HepG2 (cell line): Measurements from ENCODE around the gene OTULINL. TPM values are rescaled to one million over a fixed set of nuclear protein-coding genes. Genes with fewer than 3 reads are reported as not detected.

Source experiments
- ATAC-seq: fragments of 200-7000 bp; cut with Tn5 transposase; 3 replicates; pipeline ENCODE4 v1.9.1; 2020; ENCODE audit warnings: mild to moderate bottlenecking, moderate library complexity
- BruUV-seq: library from RNA; stranded (reverse); fragments of 400-500 nt; replicated peaks from 2 replicates; lab custom pipeline; 2021; lab: Mats Ljungman, UMichigan
- CTCF ChIA-PET: fragments of 300-600 bp; formaldehyde crosslinking; extraction: SDS; loops from one replicate; lab custom pipeline; 2021; ENCODE audit warnings: low total read pairs, inconsistent platforms, low intra/inter-chr PET ratio; lab: Yijun Ruan, JAX
- POLR2A ChIA-PET: fragments of 350-600 bp; sonication (Branson Sonifier 250); formaldehyde crosslinking; loops from one replicate; lab custom pipeline; 2020; ENCODE audit warnings: antibody characterized with exemption, inconsistent platforms; lab: Yijun Ruan, JAX
- DNase-seq: peaks from one replicate; pipeline ENCODE4 v3.0.0-alpha.2; 2015; ENCODE audit warnings: low spot score
- FAIRE-seq: peaks from 3 replicates; lab custom pipeline; 2011; peaks lifted over from hg19 to GRCh38; lab: Jason Lieb, UNC
- H2AFZ ChIP-seq: one replicate; pipeline ENCODE4 v1.6.1; 2011; ENCODE audit warnings: low read length, inconsistent platforms
- H3K27ac ChIP-seq: fragments of 300-600 bp; 3 replicates; pipeline ENCODE4 v1.8.0; 2011; ENCODE audit warnings: mixed run types, mild to moderate bottlenecking, mixed read lengths, low read length, inconsistent platforms; ENCODE audit not compliant: insufficient read depth; ENCODE audit errors: extremely low read length
- H3K27me3 ChIP-seq, 2 experiments: fragments of 200-600 bp in 1 of 2; 2 replicates in 1 of 2; 3 replicates in 1 of 2; pipeline versions ENCODE4 v1.6.0 to v1.8.0; 2011; ENCODE audit warnings: low read length in 2 of 2, mild to moderate bottlenecking in 2 of 2, moderate library complexity in 2 of 2, inconsistent platforms in 1 of 2; ENCODE audit not compliant: insufficient read depth in 2 of 2, control insufficient read depth in 1 of 2
- H3K36me3 ChIP-seq, 2 experiments: fragments of 200-600 bp in 1 of 2; replicated peaks in 1 of 2; 2 replicates in 1 of 2; 3 replicates in 1 of 2; pipeline versions ENCODE4 v1.5.1 to v1.8.0; 2011; ENCODE audit warnings: low read length in 2 of 2, inconsistent platforms in 1 of 2; ENCODE audit not compliant: insufficient read depth in 2 of 2, control insufficient read depth in 1 of 2
- H3K4me1 ChIP-seq: 2 replicates; pipeline ENCODE4 v1.5.1; 2012; ENCODE audit warnings: low read length, inconsistent platforms; ENCODE audit not compliant: insufficient read depth
- H3K4me2 ChIP-seq: 2 replicates; pipeline ENCODE4 v1.6.0; 2011; ENCODE audit warnings: low read depth, low read length, inconsistent platforms
- H3K4me3 ChIP-seq, 3 experiments: fragments of 200-600 bp in 1 of 3; sonication (generic), shearing (Covaris generic) in 1 of 3; replicated peaks in 1 of 3; 2 replicates each; pipeline ENCODE4 v1.5.1; 2011 to 2016; ENCODE audit warnings: low read length in 3 of 3, inconsistent platforms in 2 of 3, low read depth in 2 of 3, mild to moderate bottlenecking in 2 of 3, control low read depth in 1 of 3, mixed read lengths in 1 of 3; ENCODE audit not compliant: insufficient read depth in 1 of 3
- H3K79me2 ChIP-seq: one replicate; pipeline ENCODE4 v1.6.1; 2011; ENCODE audit warnings: low read length, inconsistent platforms; ENCODE audit not compliant: insufficient read depth
- H3K9ac ChIP-seq: 2 replicates; pipeline ENCODE4 v1.6.0; 2011; ENCODE audit warnings: mild to moderate bottlenecking, low read depth, low read length, inconsistent platforms; ENCODE audit not compliant: insufficient read depth
- H3K9me3 ChIP-seq: 2 replicates; pipeline ENCODE4 v1.5.1; 2012; ENCODE audit warnings: mild to moderate bottlenecking, low read length
- H4K20me1 ChIP-seq: 2 replicates; pipeline ENCODE4 v1.6.0; 2011; ENCODE audit warnings: inconsistent platforms, mild to moderate bottlenecking, low read length, moderate library complexity; ENCODE audit not compliant: insufficient read depth
- CBX2 ChIP-seq, 2 experiments: fragments of 200-600 bp in 1 of 2; sonication (generic); formaldehyde crosslinking in 1 of 2; IDR thresholded peaks; 2 replicates each; pipeline versions ENCODE4 v1.7.0 to v1.8.1; 2018 to 2022; ENCODE audit warnings: low read depth in 2 of 2, low read length in 1 of 2, mild to moderate bottlenecking in 1 of 2, missing genetic modification reagents in 1 of 2
- RARG ChIP-seq: sonication (generic); formaldehyde crosslinking; IDR thresholded peaks from 2 replicates; pipeline ENCODE4 v1.4.0; 2020; ENCODE audit warnings: low read depth, mild to moderate bottlenecking, missing genetic modification reagents
- ZNF263 ChIP-seq: sonication (generic); formaldehyde crosslinking; IDR thresholded peaks from 2 replicates; pipeline ENCODE4 v1.4.0; 2020; ENCODE audit warnings: missing genetic modification reagents
- ZNF704 ChIP-seq: sonication (generic); formaldehyde crosslinking; IDR thresholded peaks from 2 replicates; pipeline ENCODE4 v1.8.1; 2023; ENCODE audit warnings: mild to moderate bottlenecking, inconsistent platforms, moderate library complexity, missing genetic modification reagents, borderline replicate concordance
- WGBS: methylation state at CpG from one replicate; pipeline ENCODE4 v1.1.6; 2017; ENCODE audit warnings: low lambda C conversion rate; 5-methylcytosine and 5-hydroxymethylcytosine counted together
- in situ Hi-C: cut with HindIII; loops from 2 replicates; pipeline ENCODE4 v1.10.0; 2017; ENCODE audit warnings: low pct_unique_long_range_greater_than_20kb; ENCODE audit not compliant: extremely low pct_ligation_motif_present
- intact Hi-C: fragments of 100-400 bp; cut with micrococcal nuclease; formaldehyde crosslinking; loops from one replicate; pipeline ENCODE4 v1.10.0; 2022; ENCODE audit not compliant: unreplicated experiment
- polyA plus RNA-seq, 8 experiments: library from polyadenylated mRNA; depleted of rRNA in 3 of 8; stranded (reverse) in 7 of 8; unstranded in 1 of 8; fragments of >200 nt; fragmentation: Illumina TruSeq in 4 of 8; extraction: Trizol in 4 of 8; gene quantifications; 2 replicates each; pipeline versions ENCODE4 v1.2.1 to v1.2.3, GENCODE V29; 2011 to 2016; ENCODE audit warnings: low read depth in 4 of 8, missing spikeins in 1 of 8, mixed read lengths in 1 of 8; ENCODE audit not compliant: insufficient read depth in 1 of 8
- total RNA-seq, 5 experiments: library from RNA; depleted of rRNA; stranded (reverse); fragments of >200 nt; fragmentation: Illumina TruSeq; extraction: Trizol; gene quantifications; 2 replicates each; pipeline ENCODE4 v1.2.3, GENCODE V29; 2016; ENCODE audit warnings: low read depth in 1 of 5

OTULINL gene
- total and polyA plus RNA-seq, 2 of the 13 experiments (the other 11 are each of a cell fraction or from before 2014, with no cell fraction given) = 0.04 to 0.40 TPM

GRCh38 chr5:14580398-14581034 lies 1.1 kb upstream of the OTULINL start:
- no TSS peak for BruUV-seq
- Histone ChIP-seq H4K20me1 (no peaks in the 10 kb centered on the region), H3K4me3 (no peak overlapping the region), H3K4me2 (no peak overlapping the region), H3K79me2 (no peaks in the 10 kb centered on the region), H3K27ac (no peak overlapping the region), H3K9me3 (no peaks in the 10 kb centered on the region), H2AFZ (no peak overlapping the region), H3K27me3 (peaks cover 7 to 60% of the 10 kb centered on the region in 2 experiments), H3K9ac (no peak overlapping the region), H3K4me1 (peaks cover 21% of the 10 kb centered on the region), H3K36me3 (no peaks in the 10 kb centered on the region)
- no peak for DNase-seq
- TF ChIP-seq ZNF263 (CRISPR knock-in tag) (no peak), CBX2 (IDR thresholded peaks at IDR 0.05; ENCODE audit: low read depth, low read length) (peak; percentile 63; the same call in 1 of the 2 replicates), CBX2 (CRISPR knock-in tag; IDR thresholded peaks at IDR 0.05; ENCODE audit: low read depth) (no peak), RARG (no peak), ZNF704 (CRISPR knock-in tag) (no peak)
- ChIA-PET CTCF (no interaction called here), POLR2A (no interaction called here)
- no peak for FAIRE-seq
- ATAC-seq = no peak
- 64% methylated on average over 6 of the region's 6 CpGs for WGBS
- in situ Hi-C loops = no loop called here
- intact Hi-C loops = loop anchor here (1.0 kb wide), 1 partner anchor 35 kb away; no protein-coding TSS in a partner anchor
